Upper lobe of left lung (tissue), 4 donors: ENCODE results near the gene ESRP2.
A peak's percentile ranks its signal among the peaks of the same experiment; 100 is the strongest.

Experiments
- EP300 ChIP-seq, 4 donors: sonication (generic); formaldehyde crosslinking; IDR thresholded peaks; one replicate each; pipeline ENCODE4 v1.5.1; 2017; ENCODE audit warnings: antibody characterized with exemption in 4 of 4, control low read depth in 2 of 4
- POLR2A ChIP-seq, 4 donors: fragments of 450-650 bp; IDR thresholded peaks; one replicate each; pipeline ENCODE4 v1.5.1; 2016 to 2017; ENCODE audit warnings: antibody characterized with exemption in 4 of 4, mild to moderate bottlenecking in 2 of 4
- POLR2AphosphoS5 ChIP-seq, 2 donors: sonication (generic); formaldehyde crosslinking; IDR thresholded peaks; one replicate each; pipeline ENCODE4 v1.5.1; 2017; ENCODE audit warnings: antibody characterized with exemption in 2 of 2
- TF ChIP-seq, protein P1 (sequence below), 6 experiments: fragments of 450-650 bp in 4 of 6; fragments of 200-600 bp in 2 of 6; sonication (generic) in 2 of 6; IDR thresholded peaks; one replicate each; pipeline ENCODE4 v1.5.1; 2016 to 2019; ENCODE audit warnings: antibody characterized with exemption in 6 of 6

- TF ChIP-seq, protein P1, sequence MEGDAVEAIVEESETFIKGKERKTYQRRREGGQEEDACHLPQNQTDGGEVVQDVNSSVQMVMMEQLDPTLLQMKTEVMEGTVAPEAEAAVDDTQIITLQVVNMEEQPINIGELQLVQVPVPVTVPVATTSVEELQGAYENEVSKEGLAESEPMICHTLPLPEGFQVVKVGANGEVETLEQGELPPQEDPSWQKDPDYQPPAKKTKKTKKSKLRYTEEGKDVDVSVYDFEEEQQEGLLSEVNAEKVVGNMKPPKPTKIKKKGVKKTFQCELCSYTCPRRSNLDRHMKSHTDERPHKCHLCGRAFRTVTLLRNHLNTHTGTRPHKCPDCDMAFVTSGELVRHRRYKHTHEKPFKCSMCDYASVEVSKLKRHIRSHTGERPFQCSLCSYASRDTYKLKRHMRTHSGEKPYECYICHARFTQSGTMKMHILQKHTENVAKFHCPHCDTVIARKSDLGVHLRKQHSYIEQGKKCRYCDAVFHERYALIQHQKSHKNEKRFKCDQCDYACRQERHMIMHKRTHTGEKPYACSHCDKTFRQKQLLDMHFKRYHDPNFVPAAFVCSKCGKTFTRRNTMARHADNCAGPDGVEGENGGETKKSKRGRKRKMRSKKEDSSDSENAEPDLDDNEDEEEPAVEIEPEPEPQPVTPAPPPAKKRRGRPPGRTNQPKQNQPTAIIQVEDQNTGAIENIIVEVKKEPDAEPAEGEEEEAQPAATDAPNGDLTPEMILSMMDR (IDR thresholded peaks at IDR 0.05), result no peak
- TF ChIP-seq EP300 (IDR thresholded peaks at IDR 0.05) (peak in 1 of 4 donors; percentile 46), POLR2A (IDR thresholded peaks at IDR 0.05) (no peak), POLR2AphosphoS5 (IDR thresholded peaks at IDR 0.05) (no peak)
Observed at GRCh38 chr16:68276223-68276622, 40.3 kb upstream of the ESRP2 start.
